Mesothelial cell of epicardium (in vitro differentiated cells): ENCODE measurements around the gene ACVR1. TPM values are rescaled to one million over a fixed set of nuclear protein-coding genes. Genes with fewer than 3 reads are reported as not detected.

ENCODE experiments used
- DNase-seq, 2 experiments: peaks; one replicate each; pipeline ENCODE4 v3.0.0; 2021; ENCODE audit warnings: low spot score in 2 of 2; ENCODE audit not compliant: unreplicated experiment in 2 of 2
- H3K27ac Mint-ChIP-seq: 2 replicates; pipeline ENCODE4 v1.8.0; 2021; ENCODE audit warnings: mixed read lengths
- H3K27me3 Mint-ChIP-seq: 2 replicates; pipeline ENCODE4 v1.8.0; 2021; ENCODE audit warnings: low read depth, mixed read lengths
- H3K36me3 Mint-ChIP-seq: 2 replicates; pipeline ENCODE4 v1.8.0; 2021; ENCODE audit warnings: mixed read lengths
- H3K4me1 Mint-ChIP-seq: 2 replicates; pipeline ENCODE4 v1.8.0; 2021; ENCODE audit warnings: mixed read lengths
- H3K4me3 Mint-ChIP-seq: 2 replicates; pipeline ENCODE4 v1.8.0; 2021; ENCODE audit warnings: mild to moderate bottlenecking, moderate library complexity, mixed read lengths
- H3K9me3 Mint-ChIP-seq: 2 replicates; pipeline ENCODE4 v1.8.0; 2021; ENCODE audit warnings: mixed read lengths
- CTCF ChIP-seq: fragments of 200-600 bp; sonication (generic); IDR thresholded peaks from one replicate; pipeline ENCODE4 v1.5.0; 2021; ENCODE audit warnings: antibody characterized with exemption; ENCODE audit not compliant: unreplicated experiment
- total RNA-seq: library from RNA; stranded (reverse); gene quantifications from 3 replicates; pipeline ENCODE4 v1.2.1, GENCODE V29; 2021

ACVR1 gene
- total RNA-seq, 1 donor from 2014 or later = 27.5 TPM

GRCh38 chr2:157808421-157808820 is 67.7 kb downstream of the ACVR1 start:
- no peak for DNase-seq
- no peak for TF ChIP-seq CTCF
- peaks cover 9% of the 10 kb centered on the region for H3K36me3 Mint-ChIP-seq
- H3K4me3 Mint-ChIP-seq = no peak overlapping the region
- H3K27me3 Mint-ChIP-seq = no peaks in the 10 kb centered on the region
- no peaks in the 10 kb centered on the region for H3K9me3 Mint-ChIP-seq
- H3K4me1 Mint-ChIP-seq = peaks cover 17% of the 10 kb centered on the region
- H3K27ac Mint-ChIP-seq = no peak overlapping the region

GRCh38 chr2:157806426-157807077 is 69.6 kb downstream of the ACVR1 start:
- Mint-ChIP-seq H3K27me3 (no peaks in the 10 kb centered on the region), H3K4me1 (peaks cover 17% of the 10 kb centered on the region), H3K4me3 (no peak overlapping the region), H3K9me3 (no peaks in the 10 kb centered on the region), H3K27ac (no peak overlapping the region), H3K36me3 (peaks cover 7% of the 10 kb centered on the region)
- DNase-seq = no peak
- TF ChIP-seq CTCF = no peak

GRCh38 chr2:157805519-157805918 is 70.6 kb downstream of the ACVR1 start:
- no peak overlapping the region for H3K27ac Mint-ChIP-seq
- peaks cover 4% of the 10 kb centered on the region for H3K36me3 Mint-ChIP-seq
- TF ChIP-seq CTCF = no peak
- H3K4me1 Mint-ChIP-seq = peaks cover 21% of the 10 kb centered on the region
- no peak overlapping the region for H3K4me3 Mint-ChIP-seq
- no peaks in the 10 kb centered on the region for H3K27me3 Mint-ChIP-seq
- no peaks in the 10 kb centered on the region for H3K9me3 Mint-ChIP-seq
- no peak for DNase-seq

GRCh38 chr2:157804355-157804754 is 71.8 kb downstream of the ACVR1 start:
- DNase-seq = no peak
- no peak for TF ChIP-seq CTCF
- Mint-ChIP-seq H3K27me3 (no peaks in the 10 kb centered on the region), H3K36me3 (peaks cover 4% of the 10 kb centered on the region), H3K4me1 (peaks cover 20% of the 10 kb centered on the region), H3K9me3 (no peaks in the 10 kb centered on the region), H3K4me3 (no peak overlapping the region), H3K27ac (no peak overlapping the region)

- Mint-ChIP-seq H3K9me3 (no peaks in the 10 kb centered on the region), H3K27ac (no peak overlapping the region), H3K27me3 (no peaks in the 10 kb centered on the region), H3K4me3 (no peak overlapping the region), H3K4me1 (peaks cover 16% of the 10 kb centered on the region), H3K36me3 (peaks cover 6% of the 10 kb centered on the region)
- no peak for DNase-seq
- TF ChIP-seq CTCF = no peak
These were observed 72.2 kb downstream of the ACVR1 start for GRCh38 chr2:157803952-157804351.

- no peaks in the 10 kb centered on the region for H3K27me3 Mint-ChIP-seq
- peaks cover 6% of the 10 kb centered on the region for H3K36me3 Mint-ChIP-seq
These were observed 72.7 kb downstream of the ACVR1 start for GRCh38 chr2:157803476-157803875.

More at GRCh38 chr2:157803476-157803875, 72.7 kb downstream of the ACVR1 start:
- Mint-ChIP-seq H3K27ac (no peak overlapping the region), H3K4me3 (no peak overlapping the region), H3K9me3 (no peaks in the 10 kb centered on the region), H3K4me1 (peaks cover 13% of the 10 kb centered on the region)
- TF ChIP-seq CTCF = no peak
- no peak for DNase-seq
